HG03469 (cell line): ENCODE data around the gene NOS1AP.

Experiments used
- ATAC-seq: cut with Tn5 transposase; IDR thresholded peaks from one replicate; pipeline ENCODE4 v1.9.1; 2021; ENCODE audit warnings: mild to moderate bottlenecking, moderate library complexity, moderate number of reproducible peaks; ENCODE audit not compliant: unreplicated experiment

The NOS1AP gene

GRCh38 chr1:162380061-162380846 is 310.8 kb downstream of the NOS1AP start:
- no peak for ATAC-seq

DNA sequence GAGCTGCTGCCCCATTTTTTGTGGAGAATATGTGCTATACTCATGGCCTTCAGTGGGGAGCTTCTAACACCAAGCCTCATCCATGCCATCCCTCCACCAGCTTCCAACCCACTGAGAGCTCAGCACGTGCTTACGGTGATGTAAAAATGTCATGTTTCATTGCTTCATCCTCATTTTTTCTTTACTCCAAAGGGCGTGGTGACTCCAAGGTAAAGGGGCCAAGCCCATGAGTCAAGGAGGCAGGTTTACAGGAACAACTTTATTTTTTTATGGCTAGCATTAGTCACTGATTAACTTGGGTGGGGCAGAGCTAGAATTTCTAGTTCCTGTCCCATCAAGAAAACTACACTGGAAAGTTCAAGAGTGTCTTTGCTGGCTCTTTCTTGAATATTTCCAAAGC is 311.9 kb downstream of the NOS1AP start, which contains the start of gene C1orf226:
TSS of gene C1orf226 (plus strand) at position 346 of the 400 bp plus-strand sequence. CDS start 174 bp downstream, outside the sequence.
- no peak for ATAC-seq

GRCh38 chr1:162381941-162382750 is 312.7 kb downstream of the NOS1AP start:
- no peak for ATAC-seq

- no peak for ATAC-seq
Measured at GRCh38 chr1:162383091-162383490, 313.6 kb downstream of the NOS1AP start.

GRCh38 chr1:162383516-162383915 is 314.0 kb downstream of the NOS1AP start:
- ATAC-seq: no peak

DNA sequence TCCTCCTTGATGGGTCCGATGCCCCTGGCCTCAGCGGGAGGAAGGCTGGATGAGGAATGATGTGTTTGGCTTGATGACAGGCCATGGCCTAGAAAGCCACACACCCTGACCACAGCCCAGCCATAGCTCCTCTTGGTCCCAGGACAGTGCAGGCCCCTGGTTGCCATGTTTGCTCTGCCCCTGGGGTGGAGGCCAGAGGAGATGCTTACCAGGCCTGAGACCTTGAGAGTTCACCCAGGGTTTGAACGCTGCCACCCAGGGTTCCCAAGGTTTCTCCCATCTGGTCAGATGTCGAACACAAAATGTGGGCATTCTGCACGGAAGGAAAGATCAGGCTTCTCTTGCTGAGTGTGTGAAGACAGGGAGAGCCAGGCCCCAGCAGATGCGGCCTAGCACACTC is 314.6 kb downstream of the NOS1AP start:
- ATAC-seq: no peak

GRCh38 chr1:162384601-162385279 is 315.2 kb downstream of the NOS1AP start:
- ATAC-seq: no peak

DNA sequence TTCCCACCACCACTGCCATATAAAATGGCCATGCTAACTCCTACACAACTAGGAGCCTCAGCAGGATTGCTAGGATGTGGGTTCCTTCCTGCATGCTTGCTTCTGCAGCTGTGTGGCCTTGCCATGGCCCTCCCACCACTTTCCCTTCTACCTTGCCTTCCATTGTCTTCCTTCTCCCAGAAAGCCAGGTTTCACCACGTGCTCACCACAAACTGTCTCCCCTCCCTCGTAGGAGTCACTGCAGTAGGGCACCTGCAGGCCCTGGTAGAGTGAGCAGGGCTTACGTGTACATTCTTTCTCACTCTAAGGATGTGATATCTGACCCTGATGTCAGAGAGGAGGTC is 315.8 kb downstream of the NOS1AP start:
- no peak for ATAC-seq

- ATAC-seq: no peak
Measured at GRCh38 chr1:162385702-162386101, 316.2 kb downstream of the NOS1AP start.

GRCh38 chr1:162386292-162387225 is 317.1 kb downstream of the NOS1AP start:
- ATAC-seq: no peak

DNA sequence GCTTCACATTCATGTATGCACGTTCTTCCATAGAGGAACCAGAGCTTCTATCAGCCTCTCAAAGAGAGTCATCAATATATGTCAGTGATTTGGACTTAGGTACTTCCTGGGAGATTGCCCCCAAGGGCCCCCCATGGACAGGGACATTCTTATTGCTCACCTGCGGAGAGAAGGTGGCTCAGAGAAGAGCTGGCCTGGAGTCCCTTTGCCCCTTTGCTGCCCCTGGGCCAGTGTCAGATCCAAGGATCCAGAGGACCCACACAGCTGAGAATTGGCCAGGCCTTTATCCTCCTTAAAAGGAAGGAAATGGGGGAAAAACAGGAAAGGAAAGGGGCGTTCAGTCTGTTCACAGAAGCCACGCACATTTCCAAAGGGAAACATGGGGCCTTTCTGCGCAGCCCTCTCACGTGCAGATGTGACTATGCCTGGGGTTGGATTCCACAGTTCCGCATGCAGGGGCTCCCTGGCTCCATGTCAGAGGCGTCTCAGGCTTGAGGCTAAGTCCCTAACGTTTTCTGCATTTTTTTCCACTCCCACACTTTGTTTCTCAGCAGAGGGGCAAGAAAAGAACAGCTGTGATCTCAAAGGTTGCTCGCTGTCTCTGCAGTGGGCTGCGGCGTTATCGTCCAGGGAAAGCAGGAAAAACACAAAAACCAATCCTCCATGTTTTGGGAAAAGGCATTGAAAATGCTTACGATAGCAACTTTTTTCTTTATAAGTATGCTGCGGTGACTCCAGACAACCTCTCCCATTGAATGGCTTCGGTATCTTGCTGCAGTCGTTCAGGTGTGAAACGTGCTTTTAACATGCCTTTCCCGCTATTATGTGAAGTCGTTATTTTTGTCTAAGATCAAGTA is 318.0 kb downstream of the NOS1AP start:
- ATAC-seq: no peak

GRCh38 chr1:162388083-162388594 is 318.6 kb downstream of the NOS1AP start:
- no peak for ATAC-seq

GRCh38 chr1:162388615-162389014 is 319.1 kb downstream of the NOS1AP start:
- ATAC-seq: no peak

DNA sequence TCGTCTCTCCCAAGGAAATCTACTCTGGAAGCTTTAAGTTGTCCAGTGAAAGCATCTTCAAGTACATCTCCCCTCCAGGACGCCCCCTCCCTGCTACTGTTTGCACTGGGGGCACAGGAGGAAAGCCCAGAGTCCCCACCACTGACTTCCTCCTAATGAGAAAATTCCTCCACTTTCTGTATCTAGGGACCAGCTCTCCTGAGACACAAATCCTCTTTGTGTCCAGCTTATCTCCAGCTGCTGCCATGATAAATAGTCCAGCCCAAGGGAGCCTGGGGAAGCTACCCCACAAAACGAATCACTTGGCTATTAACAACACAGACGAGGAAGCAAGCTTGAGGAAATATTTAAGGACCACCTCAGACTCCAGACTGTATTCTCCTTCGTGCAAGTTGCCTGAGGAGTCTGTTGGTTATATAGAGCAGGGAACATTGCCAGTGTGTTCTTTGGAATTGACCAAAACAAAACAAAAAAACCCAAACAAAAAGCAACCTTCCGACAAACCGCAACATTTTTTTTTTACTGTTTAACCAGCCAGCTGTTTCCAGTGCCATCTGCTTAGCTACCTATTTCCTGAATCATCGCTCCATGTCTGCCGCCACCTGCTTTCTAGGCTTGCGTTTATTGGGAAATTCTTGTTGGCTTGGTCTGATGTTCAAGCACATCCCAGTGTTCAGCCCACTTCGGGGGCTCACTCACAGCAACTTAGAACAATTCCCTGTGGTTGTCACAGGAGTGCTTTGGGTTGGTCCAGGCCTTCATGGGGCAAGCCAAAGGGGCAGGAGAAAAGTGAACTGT is 319.7 kb downstream of the NOS1AP start:
- ATAC-seq: no peak

DNA sequence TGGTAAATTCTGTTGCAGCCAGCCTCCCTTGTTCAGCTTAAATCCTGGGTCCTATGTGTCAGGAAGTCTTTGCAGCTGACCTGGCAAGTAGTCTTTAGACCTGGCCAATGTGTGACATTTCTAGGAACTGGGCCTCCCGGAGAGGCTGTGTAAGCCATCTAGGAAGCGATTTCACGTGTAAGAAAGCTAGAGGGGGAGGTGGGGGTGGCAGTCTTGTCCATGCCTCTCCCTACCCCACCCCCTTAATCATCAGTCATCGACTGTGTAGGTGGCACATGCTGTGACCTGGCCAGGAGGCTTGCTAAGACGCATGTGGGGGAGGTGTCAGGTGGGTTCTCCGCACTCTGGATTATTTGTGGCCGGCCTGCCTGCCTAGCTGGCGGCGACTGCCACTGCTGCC is 320.5 kb downstream of the NOS1AP start:
- no peak for ATAC-seq

- no peak for ATAC-seq
Measured at GRCh38 chr1:162390396-162391185, 321.1 kb downstream of the NOS1AP start.

GRCh38 chr1:162391790-162392563 is 322.5 kb downstream of the NOS1AP start:
- peak; percentile 50 for ATAC-seq
